Measurements from ENCODE around the gene TICRR.

Gene TICRR

GRCh38 chr15:89657686-89658200 is 82.5 kb downstream of the TICRR start:
- DNase-seq: no peak

DNA sequence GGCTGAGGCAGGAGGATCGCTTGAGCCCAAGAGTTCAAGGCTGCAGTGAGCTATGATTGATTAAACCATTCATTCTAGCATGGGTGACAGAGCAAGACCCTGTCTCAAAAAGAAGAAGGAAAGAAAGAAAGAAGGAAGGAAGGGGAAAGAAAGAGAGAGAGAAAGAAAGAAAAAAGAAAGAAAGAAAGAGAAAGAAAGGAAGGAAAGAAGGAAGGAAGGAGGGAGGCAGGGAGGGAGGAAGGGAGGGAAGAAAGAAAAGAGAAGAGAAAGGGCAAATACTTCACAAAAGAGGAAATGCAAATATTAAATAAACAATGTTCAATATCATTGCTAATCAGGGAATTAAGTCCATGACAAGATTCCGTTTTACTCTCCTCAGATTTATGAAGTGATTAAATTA is 84.0 kb downstream of the TICRR start:
- DNase-seq: no peak

- DNase-seq: no peak
Measured at GRCh38 chr15:89660556-89660955, 85.3 kb downstream of the TICRR start.

DNA sequence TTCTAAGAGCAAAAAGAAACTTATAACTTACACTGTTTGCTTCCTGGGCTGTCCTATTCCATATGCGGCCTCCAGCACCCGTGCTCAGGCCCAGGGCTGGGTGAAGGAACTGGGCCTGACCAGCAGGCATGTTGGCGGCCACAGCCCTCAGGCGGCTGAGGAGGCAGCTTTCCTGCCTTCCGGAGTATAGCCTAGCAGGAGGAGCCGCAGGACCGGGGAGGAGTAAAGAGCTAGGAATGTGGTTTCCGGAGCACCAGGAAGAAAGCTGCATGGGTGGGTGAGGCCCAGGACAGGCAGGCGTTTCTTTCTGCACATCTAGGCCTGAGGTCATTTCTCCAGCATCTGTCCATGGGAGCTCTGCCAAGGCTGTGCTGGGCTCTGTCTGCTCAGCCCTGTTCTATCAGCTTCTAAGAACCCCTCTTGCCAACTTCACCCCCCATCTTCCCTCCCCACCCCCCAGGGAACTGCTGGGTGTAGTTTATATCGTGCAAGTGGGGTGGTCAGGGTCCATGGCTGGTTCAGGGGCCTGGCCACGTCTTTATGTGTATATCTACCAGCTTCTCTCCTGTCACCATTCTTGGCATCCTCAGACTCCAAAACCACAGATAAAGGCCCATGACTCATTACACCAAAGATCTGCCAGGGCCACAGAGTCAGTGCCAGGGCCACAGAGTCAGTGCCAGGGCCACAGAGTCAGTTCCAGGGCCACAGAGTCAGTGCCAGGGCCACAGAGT is 87.8 kb downstream of the TICRR start:
- no peak for DNase-seq

DNA sequence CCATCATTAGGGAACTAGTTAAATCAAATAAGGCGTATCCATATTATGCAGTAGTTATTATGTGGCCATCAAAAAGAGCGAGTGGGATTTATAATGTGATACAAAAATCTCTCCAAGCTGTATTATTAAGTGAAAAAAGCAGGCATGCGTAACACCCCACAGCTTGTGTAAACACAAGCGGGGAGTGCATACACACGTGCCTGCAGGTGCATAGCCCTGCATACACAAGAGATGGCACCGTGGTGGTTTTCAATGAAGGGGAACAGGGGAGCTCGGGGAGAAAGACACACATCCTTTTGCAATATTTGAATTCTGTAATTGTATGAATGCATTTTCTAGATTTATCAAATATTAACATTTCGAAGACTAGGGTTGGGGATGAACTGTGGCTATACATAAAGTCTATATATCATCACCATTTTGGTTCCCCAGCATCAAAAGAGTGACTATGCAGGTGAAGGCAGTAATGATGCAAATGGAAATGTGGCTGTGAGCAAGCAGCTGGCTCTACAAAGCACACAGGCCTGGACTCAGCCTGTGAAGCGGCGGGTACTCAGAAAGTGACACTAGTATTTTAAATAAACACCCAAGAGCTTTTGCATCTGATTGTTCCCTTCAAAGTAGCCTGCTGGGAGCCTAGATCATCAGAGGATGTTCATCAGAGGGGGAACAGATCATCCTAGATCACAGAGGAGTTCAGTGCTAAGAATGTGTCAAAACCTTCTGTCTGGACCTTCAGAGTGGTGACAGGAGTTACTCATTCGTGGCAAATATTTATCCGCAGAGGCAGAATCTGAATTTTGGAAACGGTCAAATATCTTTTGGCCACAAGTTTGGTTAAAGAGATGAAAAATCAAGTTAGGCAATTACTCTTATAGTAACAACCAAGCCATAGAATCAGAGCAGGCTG is 89.4 kb downstream of the TICRR start:
- DNase-seq: no peak

DNA sequence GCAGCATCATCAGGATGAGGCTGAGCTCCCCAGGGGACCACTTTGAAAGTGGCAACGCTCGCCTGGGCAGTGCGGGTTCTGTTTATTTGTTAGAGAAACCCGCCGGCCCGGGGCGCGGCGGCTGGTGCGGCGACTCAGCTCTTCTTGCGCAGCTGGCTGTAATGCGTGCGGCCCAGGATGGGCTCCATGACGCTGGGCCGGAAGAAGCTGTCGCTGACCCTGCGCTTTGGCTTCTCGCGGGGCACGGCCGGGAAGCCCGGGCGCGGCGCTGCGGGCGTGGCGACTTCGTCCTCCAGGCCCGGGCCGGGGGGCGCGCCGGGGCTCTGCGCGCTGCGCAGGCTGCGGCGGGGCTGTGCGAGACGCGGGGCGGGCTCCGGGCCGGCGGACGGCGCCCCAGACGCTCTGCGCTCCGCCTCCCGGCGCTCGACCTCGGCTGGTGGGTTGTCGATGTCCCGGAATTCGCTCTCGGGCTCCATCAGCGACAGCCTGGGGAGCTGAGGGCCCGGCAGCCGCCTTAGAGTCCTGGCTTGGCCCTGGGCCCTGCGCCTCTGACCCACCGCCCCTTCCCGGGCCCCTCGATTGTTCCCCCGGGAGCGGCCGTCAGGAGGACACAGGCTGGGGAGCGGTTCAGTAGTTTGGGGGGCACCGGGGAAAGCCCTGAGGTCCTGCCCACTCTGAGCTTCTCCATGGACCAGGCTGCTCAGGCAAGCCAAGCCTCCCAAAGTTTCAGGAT is 90.3 kb downstream of the TICRR start:
- DNase-seq: no peak

DNA sequence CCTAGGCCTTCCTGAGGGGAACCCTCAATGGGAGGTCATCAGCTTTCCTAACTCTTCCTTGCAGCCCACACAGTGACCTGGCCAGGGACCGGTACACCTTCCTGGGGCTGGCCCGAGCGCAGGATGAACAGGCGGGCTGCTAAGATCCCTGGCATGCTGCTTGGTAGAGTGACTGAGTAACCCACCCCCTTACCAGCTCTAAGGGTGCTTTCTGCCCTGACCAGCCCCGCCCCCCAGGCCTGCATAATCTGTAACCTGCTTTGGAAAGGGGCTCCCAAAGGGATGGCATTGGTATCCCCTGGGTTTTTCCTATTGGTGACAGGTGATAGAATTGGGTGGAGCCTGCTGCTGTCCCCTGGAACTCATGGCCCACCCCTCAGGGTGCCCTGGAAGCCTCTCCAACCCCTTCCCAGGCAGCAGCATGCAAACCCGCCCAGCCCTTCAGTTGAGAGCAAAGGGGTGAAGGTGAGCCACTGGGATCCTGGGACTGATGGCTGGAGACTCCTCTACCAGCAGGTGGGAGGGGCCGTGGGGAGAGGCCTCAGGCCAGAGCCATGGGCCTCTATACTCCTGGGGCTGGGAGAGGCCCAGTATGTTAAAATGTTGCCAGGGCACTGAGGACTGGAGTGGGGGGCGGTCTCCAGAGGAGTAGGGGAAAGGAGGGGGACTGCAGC is 91.1 kb downstream of the TICRR start:
- DNase-seq: no peak

GRCh38 chr15:89666858-89667705 is 91.8 kb downstream of the TICRR start:
- DNase-seq: no peak

DNA sequence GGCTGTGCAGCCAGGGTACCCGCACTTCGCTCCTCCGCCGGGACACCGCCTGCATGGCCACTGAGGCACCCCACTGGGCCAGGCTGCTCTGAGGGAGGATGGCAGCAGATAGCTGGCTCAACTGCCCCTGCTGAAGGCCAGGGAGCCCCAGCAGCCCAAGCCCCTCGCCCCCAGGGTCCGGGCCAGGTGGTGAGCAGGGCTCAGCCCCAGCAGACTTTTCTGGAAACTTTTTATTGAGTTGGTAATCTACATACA is 92.4 kb downstream of the TICRR start:
- DNase-seq: no peak

DNA sequence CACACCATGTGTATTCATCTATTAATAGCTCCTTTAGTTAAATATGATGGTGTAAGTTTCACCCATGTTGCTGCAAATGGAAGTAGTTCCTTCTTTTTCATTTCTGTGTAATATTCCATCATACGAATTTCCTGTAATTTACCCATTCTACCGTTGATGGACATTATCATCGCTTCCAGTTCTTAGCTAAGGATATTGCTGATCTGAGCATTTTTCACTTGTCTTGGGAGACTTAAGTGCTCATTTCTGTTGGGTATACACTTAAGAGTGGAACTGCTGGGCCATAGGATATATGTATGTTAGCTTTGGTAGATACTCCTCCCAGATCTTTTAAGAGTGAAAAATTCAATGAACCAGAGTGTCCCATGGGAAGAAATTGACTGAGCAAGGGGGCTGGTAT is 92.9 kb downstream of the TICRR start:
- DNase-seq: no peak

DNA sequence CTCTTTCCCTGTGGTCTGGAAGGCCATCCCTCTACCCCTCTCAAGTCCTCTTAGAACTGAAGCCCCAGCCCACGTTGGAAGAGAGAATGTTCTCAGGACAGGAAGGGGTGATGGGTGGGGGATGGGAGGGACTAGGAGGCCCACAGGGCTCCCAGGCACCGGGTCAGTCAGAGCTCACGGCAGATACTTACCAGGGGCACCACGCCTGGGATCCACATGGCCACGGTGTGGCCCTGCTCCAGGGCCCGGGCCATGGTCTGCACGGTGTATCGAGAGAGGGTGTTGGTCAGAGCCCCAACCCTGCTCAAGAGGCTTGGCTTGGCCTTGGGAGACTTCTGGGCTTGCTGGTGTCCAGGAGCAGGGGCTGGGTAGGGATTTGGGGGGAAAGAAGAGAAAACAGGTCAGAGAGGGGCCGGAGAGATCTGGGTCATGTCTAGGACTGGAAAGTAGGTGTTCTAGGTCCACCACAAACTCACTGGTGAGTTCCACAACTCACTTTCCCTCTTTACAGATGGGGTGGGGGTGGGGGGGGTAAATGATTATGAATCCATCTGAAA is 94.1 kb downstream of the TICRR start:
- no peak for DNase-seq

DNA sequence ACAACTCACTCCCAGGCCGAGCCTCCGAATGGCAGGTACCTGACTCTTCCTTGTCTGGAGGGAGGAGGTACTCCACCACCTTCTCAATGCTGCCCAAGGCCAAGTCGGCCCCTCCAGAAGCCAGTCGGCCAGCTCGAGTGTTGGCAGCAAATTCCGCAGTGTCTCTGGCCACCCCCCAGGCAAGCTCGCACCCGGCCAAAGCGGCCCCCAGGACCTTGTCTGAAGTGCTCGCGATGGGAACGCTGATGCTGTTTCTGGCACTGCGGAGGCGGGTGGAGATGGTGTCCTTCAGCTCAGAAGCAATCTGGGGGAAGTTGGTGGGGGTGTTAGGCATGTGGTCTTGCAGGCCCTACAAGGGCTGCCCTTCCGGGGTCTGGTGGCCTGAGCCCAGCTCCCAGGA is 94.7 kb downstream of the TICRR start:
- DNase-seq: no peak

DNA sequence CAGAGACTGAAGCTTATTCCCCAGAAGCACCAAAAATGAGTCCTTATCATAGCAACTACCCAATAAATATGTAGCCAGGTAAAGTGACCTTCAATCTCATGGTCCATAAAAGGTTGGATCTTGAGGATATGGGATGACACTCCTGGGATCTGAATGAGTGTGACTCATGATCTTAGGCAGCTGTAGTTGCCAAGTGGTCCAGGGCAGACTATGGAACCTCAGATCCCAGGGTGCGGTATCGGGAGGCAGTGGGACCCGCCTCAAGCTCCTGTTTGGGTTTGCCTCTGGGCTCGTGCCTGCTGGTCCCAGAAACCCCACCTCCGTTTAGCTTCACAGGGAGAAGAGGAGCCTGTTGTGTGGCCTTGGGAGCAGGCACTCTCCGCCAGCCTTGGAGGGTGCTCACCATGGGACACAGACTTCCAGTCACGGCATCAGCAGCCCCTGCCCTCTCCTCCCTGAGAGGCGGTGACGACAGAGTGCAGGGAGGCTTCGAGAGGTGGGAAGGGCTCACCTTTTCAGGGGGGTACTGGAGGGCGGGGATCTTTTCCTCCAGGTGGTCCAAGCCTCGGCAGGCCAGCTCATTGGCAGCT is 95.8 kb downstream of the TICRR start:
- DNase-seq: no peak

GRCh38 chr15:89671687-89672086 is 96.4 kb downstream of the TICRR start:
- DNase-seq: no peak

DNA sequence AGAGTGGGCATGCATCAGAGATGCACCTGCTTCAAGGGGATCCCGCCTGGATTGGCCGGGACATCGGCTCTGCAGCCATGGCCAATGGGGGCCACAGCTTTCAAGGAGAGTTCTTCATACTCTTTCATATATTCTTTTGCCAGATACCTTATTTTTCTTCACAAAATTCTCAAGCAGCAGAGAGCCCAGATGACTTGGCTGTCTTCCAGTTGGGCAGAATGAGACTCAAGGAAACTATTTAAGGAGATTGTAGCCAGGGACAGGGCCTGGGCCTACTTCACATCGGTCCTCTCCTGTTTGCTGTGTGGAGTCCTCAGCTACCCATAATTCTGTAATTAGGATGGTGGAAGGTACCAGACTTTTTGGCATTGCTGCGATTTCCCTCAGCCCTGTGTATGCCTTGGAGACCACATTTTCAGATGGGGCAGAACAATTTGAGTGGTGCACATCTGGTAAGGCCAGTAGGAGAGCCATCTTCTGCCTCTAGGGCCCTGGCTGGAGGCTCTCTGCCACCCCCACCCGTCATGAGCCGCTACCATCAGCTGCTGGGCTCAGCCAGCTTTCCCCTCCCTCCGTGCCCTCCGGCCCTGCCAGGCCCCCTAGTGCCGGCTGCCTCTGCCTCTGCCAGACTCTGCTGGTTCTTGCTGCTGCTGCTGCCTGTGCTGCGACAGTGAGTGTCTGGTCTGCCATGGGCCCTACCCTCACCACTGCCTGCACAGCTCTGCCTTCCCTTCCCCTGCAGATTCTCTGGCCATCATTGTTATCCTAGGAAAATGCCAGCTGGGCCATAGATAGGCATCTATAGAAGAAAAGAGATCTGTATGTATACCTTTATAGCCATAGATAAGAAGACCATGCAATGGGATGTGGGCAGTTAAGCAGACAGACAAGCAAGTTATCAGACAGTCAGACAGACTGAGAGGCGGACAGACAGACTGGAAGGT is 97.2 kb downstream of the TICRR start:
- DNase-seq: no peak

GRCh38 chr15:89673165-89673512 is 97.9 kb downstream of the TICRR start:
- no peak for DNase-seq

GRCh38 chr15:89674526-89674925 is 99.3 kb downstream of the TICRR start:
- no peak for DNase-seq

DNA sequence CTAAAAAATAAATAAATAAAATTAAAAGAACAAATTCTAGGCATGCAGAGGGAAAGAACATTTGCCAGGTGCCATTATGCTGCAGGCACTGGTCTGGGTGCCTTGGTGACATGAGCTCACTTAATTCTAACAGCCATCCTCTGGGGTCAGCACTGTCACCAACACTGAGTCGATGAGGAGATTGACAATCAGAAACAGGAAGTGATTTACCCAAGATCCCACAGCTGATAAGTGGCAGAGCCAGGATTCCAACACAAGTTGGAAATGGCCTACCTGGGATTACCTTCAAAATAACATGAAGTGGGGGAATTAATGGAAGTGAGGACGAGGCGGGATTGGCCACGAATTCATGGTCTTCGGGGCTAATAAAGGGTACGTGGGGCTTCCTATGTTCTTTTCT is 100.3 kb downstream of the TICRR start:
- DNase-seq: no peak

DNA sequence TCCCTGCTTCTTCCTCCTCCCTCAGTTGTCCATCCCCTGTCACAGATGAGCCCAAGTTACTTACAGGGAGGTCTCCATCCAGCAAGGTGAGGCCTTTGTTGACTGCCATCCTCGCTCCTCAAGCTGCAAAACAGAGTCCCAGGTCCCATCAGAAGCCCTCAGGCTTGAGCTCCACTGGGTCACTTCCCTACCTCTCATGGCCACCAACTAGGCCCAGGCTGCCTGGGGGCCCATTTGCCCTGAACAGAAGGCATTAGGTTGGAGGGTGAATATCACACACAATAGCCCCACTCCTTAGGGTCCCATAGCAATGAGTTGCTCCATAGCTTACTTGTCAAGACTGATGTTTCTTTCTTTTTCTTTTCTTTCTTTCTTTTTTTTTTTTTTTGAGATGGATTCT is 102.1 kb downstream of the TICRR start:
- DNase-seq: no peak

All from activated naive CD4-positive, alpha-beta T cell treated with anti-CD3 and anti-CD28 coated beads, Interleukin-2, amount 50 U/mL, for 16 hours (primary cell).